Cortex of kidney (tissue), 1 donor: ENCODE results near the gene SNTB2.

ENCODE experiments used
- DNase-seq: peaks from one replicate; lab custom pipeline; 2025; lab: John Stamatoyannopoulos, UW

Gene SNTB2

GRCh38 chr16:69319826-69320739 lies 133.1 kb downstream of the SNTB2 start:
- no peak for DNase-seq

- no peak for DNase-seq
These were observed 133.7 kb downstream of the SNTB2 start for GRCh38 chr16:69320740-69321073.

GRCh38 chr16:69321080-69321479 lies 134.1 kb downstream of the SNTB2 start:
- DNase-seq: no peak

GRCh38 chr16:69322343-69322742 lies 135.4 kb downstream of the SNTB2 start:
- no peak for DNase-seq

GRCh38 chr16:69323415-69323814 lies 136.5 kb downstream of the SNTB2 start:
- no peak for DNase-seq

GRCh38 chr16:69324013-69324531 lies 137.1 kb downstream of the SNTB2 start:
- DNase-seq: no peak

- no peak for DNase-seq
These were observed 137.8 kb downstream of the SNTB2 start for GRCh38 chr16:69324585-69325253.

GRCh38 chr16:69325784-69326171 lies 138.8 kb downstream of the SNTB2 start:
- no peak for DNase-seq

- no peak for DNase-seq
These were observed 139.4 kb downstream of the SNTB2 start for GRCh38 chr16:69326172-69326873.

- DNase-seq: no peak
These were observed 140.8 kb downstream of the SNTB2 start for GRCh38 chr16:69327585-69328310.

- DNase-seq: no peak
These were observed 141.9 kb downstream of the SNTB2 start for GRCh38 chr16:69328854-69329316.

- no peak for DNase-seq
These were observed 142.7 kb downstream of the SNTB2 start for GRCh38 chr16:69329369-69330285.

- peak; percentile 73 for DNase-seq
These were observed 143.5 kb downstream of the SNTB2 start, which contains the start of gene PDF for GRCh38 chr16:69330286-69331109. Gene PDF (minus strand): TSS chr16:69330588. CDS start chr16:69330570, 18 bp downstream.

- DNase-seq: no peak
These were observed 147.7 kb downstream of the SNTB2 start for GRCh38 chr16:69334696-69335095.

GRCh38 chr16:69338557-69339288 lies 151.8 kb downstream of the SNTB2 start:
- no peak for DNase-seq

GRCh38 chr16:69339289-69340094 lies 152.5 kb downstream of the SNTB2 start, which contains the start of the genes COG8 and NIP7:
Gene COG8 (minus strand): TSS chr16:69339564. CDS start chr16:69339552, 12 bp downstream.
Gene NIP7 (plus strand): TSS chr16:69339772. CDS start chr16:69339830, 58 bp downstream.
- no peak for DNase-seq

GRCh38 chr16:69340095-69340644 lies 153.2 kb downstream of the SNTB2 start:
- no peak for DNase-seq
